Astrocyte of the cerebellum (primary cell): ENCODE results near the gene RICTOR.

Source experiments
- DNase-seq: peaks from one replicate; pipeline ENCODE4 v3.0.0-alpha.2; 2011; ENCODE audit warnings: low read depth
- H3K4me3 ChIP-seq: 2 replicates; pipeline ENCODE4 v1.5.1; 2011; ENCODE audit warnings: mild to moderate bottlenecking, low read depth, low read length, moderate library complexity
- in situ Hi-C: cut with HindIII; loops from 2 replicates; pipeline ENCODE4 v1.10.0; 2017; ENCODE audit warnings: low sequenced_read_pairs
- TF ChIP-seq, protein P1 (sequence below): IDR thresholded peaks from 2 replicates; pipeline ENCODE4 v1.5.1; 2012; ENCODE audit warnings: low read length, low read depth, moderate library complexity, mild to moderate bottlenecking; ENCODE audit errors: missing control alignments

RICTOR gene

GRCh38 chr5:39025456-39025855 is 48.7 kb downstream of the RICTOR start:
- no peak overlapping the region for H3K4me3 ChIP-seq
- TF ChIP-seq, protein P1, sequence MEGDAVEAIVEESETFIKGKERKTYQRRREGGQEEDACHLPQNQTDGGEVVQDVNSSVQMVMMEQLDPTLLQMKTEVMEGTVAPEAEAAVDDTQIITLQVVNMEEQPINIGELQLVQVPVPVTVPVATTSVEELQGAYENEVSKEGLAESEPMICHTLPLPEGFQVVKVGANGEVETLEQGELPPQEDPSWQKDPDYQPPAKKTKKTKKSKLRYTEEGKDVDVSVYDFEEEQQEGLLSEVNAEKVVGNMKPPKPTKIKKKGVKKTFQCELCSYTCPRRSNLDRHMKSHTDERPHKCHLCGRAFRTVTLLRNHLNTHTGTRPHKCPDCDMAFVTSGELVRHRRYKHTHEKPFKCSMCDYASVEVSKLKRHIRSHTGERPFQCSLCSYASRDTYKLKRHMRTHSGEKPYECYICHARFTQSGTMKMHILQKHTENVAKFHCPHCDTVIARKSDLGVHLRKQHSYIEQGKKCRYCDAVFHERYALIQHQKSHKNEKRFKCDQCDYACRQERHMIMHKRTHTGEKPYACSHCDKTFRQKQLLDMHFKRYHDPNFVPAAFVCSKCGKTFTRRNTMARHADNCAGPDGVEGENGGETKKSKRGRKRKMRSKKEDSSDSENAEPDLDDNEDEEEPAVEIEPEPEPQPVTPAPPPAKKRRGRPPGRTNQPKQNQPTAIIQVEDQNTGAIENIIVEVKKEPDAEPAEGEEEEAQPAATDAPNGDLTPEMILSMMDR: no peak
- DNase-seq: no peak
- in situ Hi-C loops: no loop called here

- H3K4me3 ChIP-seq: no peak overlapping the region
- in situ Hi-C loops: no loop called here
- TF ChIP-seq, protein P1: no peak
- DNase-seq: no peak
Measured at GRCh38 chr5:39024884-39025283, 49.3 kb downstream of the RICTOR start.

DNA sequence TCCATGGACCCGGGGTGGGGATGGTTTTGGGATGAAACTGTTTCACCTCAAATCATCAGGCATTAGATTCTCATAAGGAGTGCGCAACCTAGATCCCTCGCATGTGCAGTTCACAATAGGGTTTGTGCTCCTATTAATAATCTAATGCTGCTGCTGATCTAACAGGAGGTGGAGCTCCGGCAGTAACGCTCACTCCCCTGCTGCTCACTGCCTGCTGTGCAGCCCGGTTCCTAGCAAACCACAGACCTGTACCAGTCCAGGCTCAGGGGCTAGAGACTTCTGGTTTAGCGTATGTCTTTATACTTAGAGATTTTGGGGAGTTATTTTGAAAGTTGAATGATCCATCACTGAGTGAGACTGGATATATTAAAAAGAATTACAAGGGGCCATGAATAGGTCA is 50.2 kb downstream of the RICTOR start:
- TF ChIP-seq, protein P1: no peak
- H3K4me3 ChIP-seq: no peak overlapping the region
- in situ Hi-C loops: no loop called here
- no peak for DNase-seq

GRCh38 chr5:39023121-39023520 is 51.1 kb downstream of the RICTOR start:
- no peak for DNase-seq
- TF ChIP-seq, protein P1: no peak
- H3K4me3 ChIP-seq: no peak overlapping the region
- in situ Hi-C loops: no loop called here

- in situ Hi-C loops: no loop called here
Measured at GRCh38 chr5:39022151-39022550, 52.0 kb downstream of the RICTOR start.

GRCh38 chr5:39021413-39021812 is 52.8 kb downstream of the RICTOR start:
- TF ChIP-seq, protein P1: no peak
- DNase-seq: no peak
- no peak overlapping the region for H3K4me3 ChIP-seq
- in situ Hi-C loops: no loop called here

More at GRCh38 chr5:39022151-39022550, 52.0 kb downstream of the RICTOR start:
- TF ChIP-seq, protein P1: no peak
- DNase-seq: no peak
- no peak overlapping the region for H3K4me3 ChIP-seq

GRCh38 chr5:39020458-39020857 is 53.7 kb downstream of the RICTOR start:
- TF ChIP-seq, protein P1: no peak
- in situ Hi-C loops: no loop called here
- no peak for DNase-seq
- no peak overlapping the region for H3K4me3 ChIP-seq
